Measurements from ENCODE around the gene MTHFD2L.

DNA sequence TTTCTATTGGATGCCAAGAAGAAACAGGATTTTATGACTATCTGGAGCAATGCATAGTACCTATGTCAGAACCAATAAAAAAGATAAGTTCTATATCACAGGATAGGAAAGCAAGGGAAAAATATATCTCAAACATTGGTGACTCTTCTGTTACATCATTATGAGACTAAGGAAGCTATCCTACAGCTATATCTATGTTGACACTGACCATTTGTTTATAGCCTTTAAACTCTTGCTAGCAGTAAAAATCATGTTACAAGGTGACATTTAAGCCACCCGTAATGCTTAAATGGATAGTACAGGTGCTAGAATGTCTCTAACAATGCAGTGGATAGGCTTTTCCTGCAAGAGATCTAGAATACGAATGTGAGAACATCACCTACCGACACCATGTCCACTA, 121.8 kb downstream of the MTHFD2L start:
- TF ChIP-seq ELF4 (IDR thresholded peaks at IDR 0.05), result no peak
- TF ChIP-seq NFRKB (IDR thresholded peaks at IDR 0.05), result no peak
- TF ChIP-seq SUZ12 (IDR thresholded peaks at IDR 0.05), result no peak
- no peak for TF ChIP-seq FOXA1 (IDR thresholded peaks at IDR 0.05)
- no peak for TF ChIP-seq SP1 (IDR thresholded peaks at IDR 0.05)
- TF ChIP-seq HDGF (IDR thresholded peaks at IDR 0.05; ENCODE audit: borderline replicate concordance), result no peak
- TF ChIP-seq FOXM1 (IDR thresholded peaks at IDR 0.05; ENCODE audit: borderline replicate concordance), result no peak
- no peak for TF ChIP-seq L3MBTL2 (conservative IDR thresholded peaks at IDR 0.05)

Measured in HEK293T (cell line).